Measurements from ENCODE around the gene PLK1.
"Not testable (repeated sequence)": the region's sequence is repeated elsewhere in the genome, so short reads cannot be mapped to it uniquely, and the experiment has no call there.

Gene PLK1

DNA sequence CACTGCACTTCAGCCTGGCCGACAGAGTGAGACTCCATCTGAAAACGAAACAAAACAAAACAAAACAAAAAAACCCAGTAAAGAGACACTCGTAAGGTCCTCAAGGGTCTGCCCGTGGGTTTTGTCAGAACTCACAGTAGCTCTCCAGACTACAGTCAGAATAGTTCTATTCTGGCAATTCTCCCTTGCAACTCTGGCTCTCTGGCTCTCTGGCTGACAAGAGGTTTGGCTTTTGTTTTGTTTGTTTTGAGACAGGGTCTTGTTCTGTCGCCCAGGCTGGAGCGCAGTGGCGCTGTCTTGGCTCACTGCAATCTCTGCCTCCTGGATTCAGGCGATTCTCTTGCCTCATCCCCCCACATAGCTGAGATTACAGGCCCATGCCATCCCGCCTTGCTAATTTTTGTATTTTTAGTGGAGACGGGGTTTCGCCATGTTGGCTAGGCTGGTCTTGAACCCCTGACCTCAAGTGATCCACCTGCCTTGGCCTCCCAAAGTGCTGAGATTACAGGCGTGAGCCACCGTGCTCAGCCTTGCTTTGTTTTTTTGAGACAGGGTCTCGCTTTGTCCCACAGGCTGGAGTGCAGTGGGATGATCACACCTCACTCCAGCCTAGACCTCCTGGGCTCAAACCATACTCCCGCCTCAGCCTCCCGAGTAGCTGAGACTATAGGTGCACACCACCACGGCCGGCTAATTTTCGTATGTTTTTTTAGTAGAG, 55.6 kb downstream of the PLK1 start:
- Histone ChIP-seq H3K9ac (ENCODE audit: low read length) (no peak overlapping the region), H3K4me1 (ENCODE audit: low read length) (no peaks in the 10 kb centered on the region), H3K27ac (ENCODE audit: low read length) (no peak overlapping the region), H3F3A (ENCODE audit: insufficient read depth, low read length) (no peaks in the 10 kb centered on the region), H3K9me3 (replicated peaks; ENCODE audit: insufficient read depth, low read length) (no peaks in the 10 kb centered on the region), H3K79me2 (ENCODE audit: low read length) (no peaks in the 10 kb centered on the region), H3K4me2 (ENCODE audit: low read depth, low read length) (no peak overlapping the region), H3K4me3 (ENCODE audit: low read length) (no peak overlapping the region), H4K20me1 (ENCODE audit: insufficient read depth, low read length) (no peaks in the 10 kb centered on the region), H2AFZ (ENCODE audit: low read length) (peak overlapping the region; percentile 81), H3K36me3 (replicated peaks; ENCODE audit: insufficient read depth, low read length) (no peaks in the 10 kb centered on the region), H3K27me3 (replicated peaks; ENCODE audit: insufficient read depth, low read length) (no peaks in the 10 kb centered on the region), H3K9me2 (replicated peaks; ENCODE audit: insufficient read depth, low read length) (no peaks in the 10 kb centered on the region)
- no peak for DNase-seq
- TF ChIP-seq, protein P1, sequence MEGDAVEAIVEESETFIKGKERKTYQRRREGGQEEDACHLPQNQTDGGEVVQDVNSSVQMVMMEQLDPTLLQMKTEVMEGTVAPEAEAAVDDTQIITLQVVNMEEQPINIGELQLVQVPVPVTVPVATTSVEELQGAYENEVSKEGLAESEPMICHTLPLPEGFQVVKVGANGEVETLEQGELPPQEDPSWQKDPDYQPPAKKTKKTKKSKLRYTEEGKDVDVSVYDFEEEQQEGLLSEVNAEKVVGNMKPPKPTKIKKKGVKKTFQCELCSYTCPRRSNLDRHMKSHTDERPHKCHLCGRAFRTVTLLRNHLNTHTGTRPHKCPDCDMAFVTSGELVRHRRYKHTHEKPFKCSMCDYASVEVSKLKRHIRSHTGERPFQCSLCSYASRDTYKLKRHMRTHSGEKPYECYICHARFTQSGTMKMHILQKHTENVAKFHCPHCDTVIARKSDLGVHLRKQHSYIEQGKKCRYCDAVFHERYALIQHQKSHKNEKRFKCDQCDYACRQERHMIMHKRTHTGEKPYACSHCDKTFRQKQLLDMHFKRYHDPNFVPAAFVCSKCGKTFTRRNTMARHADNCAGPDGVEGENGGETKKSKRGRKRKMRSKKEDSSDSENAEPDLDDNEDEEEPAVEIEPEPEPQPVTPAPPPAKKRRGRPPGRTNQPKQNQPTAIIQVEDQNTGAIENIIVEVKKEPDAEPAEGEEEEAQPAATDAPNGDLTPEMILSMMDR (IDR thresholded peaks at IDR 0.05; ENCODE audit: low read length) = no peak
- TF ChIP-seq EZH2 (optimal IDR thresholded peaks at IDR 0.05; ENCODE audit: low read depth, low read length) (no peak), EZH2phosphoT487 (IDR thresholded peaks at IDR 0.05; ENCODE audit: low read length) (no peak)

DNA sequence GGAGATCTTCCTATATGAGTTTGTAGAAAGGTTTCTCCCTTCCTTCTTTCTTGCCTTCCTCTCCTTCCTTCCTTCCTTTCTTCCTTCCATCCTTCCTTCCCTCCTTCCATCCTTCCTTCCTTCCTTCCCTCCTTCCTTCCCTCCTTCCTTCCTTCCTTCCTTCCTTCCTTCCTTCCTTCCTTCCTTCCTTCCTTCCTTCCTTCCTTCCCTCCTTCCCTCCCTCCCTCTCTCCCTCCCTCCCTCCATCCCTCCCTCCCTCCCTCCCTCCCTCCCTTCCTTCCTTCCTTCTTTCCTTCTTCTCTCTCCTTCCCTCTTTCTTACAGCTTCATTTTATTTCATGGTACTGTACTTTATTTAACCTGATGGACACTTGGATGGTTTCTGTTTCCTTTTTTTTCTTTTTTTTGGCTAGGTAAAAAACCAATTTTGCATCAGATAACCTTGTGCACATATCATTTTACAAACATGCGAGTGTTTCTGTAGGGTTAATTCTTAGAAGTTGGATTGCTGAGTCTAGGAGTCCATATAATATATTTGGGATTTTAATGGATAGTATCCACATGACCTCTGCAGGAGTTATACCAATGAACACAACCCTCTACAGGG, 58.8 kb downstream of the PLK1 start:
- not testable (repeated sequence) for H3K9me2 ChIP-seq (replicated peaks; ENCODE audit: insufficient read depth, low read length); H3K79me2 ChIP-seq (ENCODE audit: low read length); H3F3A ChIP-seq (ENCODE audit: insufficient read depth, low read length); H3K27me3 ChIP-seq (replicated peaks; ENCODE audit: insufficient read depth, low read length); H2AFZ ChIP-seq (ENCODE audit: low read length); H3K4me1 ChIP-seq (ENCODE audit: low read length); H3K36me3 ChIP-seq (replicated peaks; ENCODE audit: insufficient read depth, low read length); DNase-seq; H3K9ac ChIP-seq (ENCODE audit: low read length); H3K4me2 ChIP-seq (ENCODE audit: low read depth, low read length); H4K20me1 ChIP-seq (ENCODE audit: insufficient read depth, low read length); H3K27ac ChIP-seq (ENCODE audit: low read length); H3K4me3 ChIP-seq (ENCODE audit: low read length); H3K9me3 ChIP-seq (replicated peaks; ENCODE audit: insufficient read depth, low read length)

DNA sequence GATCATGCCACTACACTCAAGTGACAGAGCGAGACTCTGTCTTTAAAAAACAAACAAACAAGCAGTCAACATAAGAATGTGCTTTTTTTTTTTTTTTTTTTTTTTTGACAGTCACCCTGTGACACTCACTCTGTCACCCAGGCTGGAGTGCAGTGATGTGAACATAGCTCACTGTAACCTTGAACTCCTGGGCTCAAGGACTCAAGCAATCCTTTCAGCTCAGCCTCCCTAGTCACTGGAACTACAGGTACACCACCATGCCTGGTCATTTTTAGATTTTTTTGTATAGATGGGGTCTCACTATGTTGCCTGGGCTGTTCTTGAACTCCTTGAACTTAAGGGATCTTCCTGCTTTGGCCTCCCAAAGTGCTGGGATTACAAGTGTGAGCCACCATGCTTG, 60.8 kb downstream of the PLK1 start:
- H3K27me3 ChIP-seq (replicated peaks; ENCODE audit: insufficient read depth, low read length) = no peaks in the 10 kb centered on the region
- H3K4me3 ChIP-seq (ENCODE audit: low read length) = no peak overlapping the region
- H3K36me3 ChIP-seq (replicated peaks; ENCODE audit: insufficient read depth, low read length) = no peaks in the 10 kb centered on the region
- H3K79me2 ChIP-seq (ENCODE audit: low read length) = no peaks in the 10 kb centered on the region
- no peak overlapping the region for H3K4me2 ChIP-seq (ENCODE audit: low read depth, low read length)
- H3K4me1 ChIP-seq (ENCODE audit: low read length) = no peaks in the 10 kb centered on the region
- no peak overlapping the region for H2AFZ ChIP-seq (ENCODE audit: low read length)
- no peak for DNase-seq
- H3K9ac ChIP-seq (ENCODE audit: low read length) = no peak overlapping the region
- TF ChIP-seq EZH2 (optimal IDR thresholded peaks at IDR 0.05; ENCODE audit: low read depth, low read length) = no peak
- no peak for TF ChIP-seq EZH2phosphoT487 (IDR thresholded peaks at IDR 0.05; ENCODE audit: low read length)
- TF ChIP-seq, protein P1 (IDR thresholded peaks at IDR 0.05; ENCODE audit: low read length) = no peak
- H3K27ac ChIP-seq (ENCODE audit: low read length) = no peak overlapping the region
- H4K20me1 ChIP-seq (ENCODE audit: insufficient read depth, low read length) = no peaks in the 10 kb centered on the region
- no peaks in the 10 kb centered on the region for H3K9me2 ChIP-seq (replicated peaks; ENCODE audit: insufficient read depth, low read length)
- no peaks in the 10 kb centered on the region for H3K9me3 ChIP-seq (replicated peaks; ENCODE audit: insufficient read depth, low read length)
- H3F3A ChIP-seq (ENCODE audit: insufficient read depth, low read length) = no peaks in the 10 kb centered on the region
